Sciatic nerve (tissue), 2 donors: ENCODE data around the gene ENOPH1. TPM values are rescaled to one million over a fixed set of nuclear protein-coding genes. Genes with fewer than 3 reads are reported as not detected.
A peak's percentile ranks its signal among the peaks of the same experiment; 100 is the strongest.

ENCODE experiments used
- ATAC-seq: fragments of 200-7000 bp; cut with Tn5 transposase; one replicate; pipeline ENCODE4 v1.9.1; 2020; ENCODE audit warnings: mild to moderate bottlenecking, moderate library complexity
- DNase-seq: peaks from one replicate; pipeline ENCODE4 v3.0.0-alpha.2; 2020; ENCODE audit warnings: low spot score
- intact Hi-C: fragments of 100-400 bp; cut with DNase I; formaldehyde crosslinking; loops from one replicate; pipeline ENCODE4 v1.14.2; 2022
- total RNA-seq: library from RNA; stranded (reverse); fragmentation: NEBNext Ultra II Directional; extraction: Animal tissue kit (Norgen Biotek cat#: 25700); gene quantifications from one replicate; pipeline ENCODE4 v1.2.1, GENCODE V29; 2021
- donor health status: DM: no; HTN: no; CAD: no.
- donor health status: DM: no; HTN: no; CAD: no.

The ENOPH1 gene
- total RNA-seq, 1 donor from 2014 or later, result 30.0 TPM

GRCh38 chr4:82493721-82494425 is 63.5 kb downstream of the ENOPH1 start:
- DNase-seq (no peak), ATAC-seq (no peak)
- intact Hi-C loops, result no loop called here

GRCh38 chr4:82495666-82496065 is 65.3 kb downstream of the ENOPH1 start:
- intact Hi-C loops, result no loop called here
- ATAC-seq (no peak), DNase-seq (no peak)

GRCh38 chr4:82496349-82496748 is 66.0 kb downstream of the ENOPH1 start:
- DNase-seq, result no peak
- ATAC-seq, result no peak
- intact Hi-C loops, result no loop called here

GRCh38 chr4:82499738-82500434 is 69.5 kb downstream of the ENOPH1 start:
- DNase-seq, result no peak
- intact Hi-C loops, result no loop called here

GRCh38 chr4:82500435-82501153 is 70.2 kb downstream of the ENOPH1 start:
- ATAC-seq (peak; percentile 36), DNase-seq (no peak)
- intact Hi-C loops, result no loop called here

More at GRCh38 chr4:82499738-82500434, 69.5 kb downstream of the ENOPH1 start:
- ATAC-seq, result no peak

GRCh38 chr4:82501154-82501442 is 70.7 kb downstream of the ENOPH1 start:
- intact Hi-C loops, result no loop called here
- ATAC-seq (no peak), DNase-seq (no peak)

GRCh38 chr4:82508011-82508410 is 77.6 kb downstream of the ENOPH1 start:
- intact Hi-C loops, result no loop called here
- ATAC-seq, result no peak
- no peak for DNase-seq

- no peak for ATAC-seq
- no peak for DNase-seq
- intact Hi-C loops, result no loop called here
These were observed 78.5 kb downstream of the ENOPH1 start for GRCh38 chr4:82508806-82509428.

GRCh38 chr4:82510216-82510615 is 79.8 kb downstream of the ENOPH1 start:
- intact Hi-C loops, result no loop called here
- DNase-seq (no peak), ATAC-seq (no peak)

Other genes with a start within 250 kb of the ENOPH1 start
- gene HNRNPD, start 56.6 kb upstream of the ENOPH1 start, total RNA-seq, result 160 TPM
- 238 TPM for gene HNRNPDL, start 128 bp upstream of the ENOPH1 start, total RNA-seq
- 14.3 TPM for gene TMEM150C, start 131.4 kb downstream of the ENOPH1 start, total RNA-seq